H1 (cell line): Measurements from ENCODE around the gene NT5M. TPM values are rescaled to one million over a fixed set of nuclear protein-coding genes. Genes with fewer than 3 reads are reported as not detected.
"Not testable (repeated sequence)": the region's sequence is repeated elsewhere in the genome, so short reads cannot be mapped to it uniquely, and the experiment has no call there.

Experiments
- CTCF ChIA-PET: fragments of 300-600 bp; sonication (Branson Sonifier 250); formaldehyde crosslinking; loops from one replicate; lab custom pipeline; 2021; ENCODE audit not compliant: partially characterized antibody; lab: Charles Lee
- POLR2A ChIA-PET: fragments of 300-600 bp; sonication (Branson Sonifier 250); formaldehyde crosslinking; loops from one replicate; lab custom pipeline; 2021; ENCODE audit warnings: inconsistent platforms; ENCODE audit not compliant: partially characterized antibody; lab: Charles Lee
- DNase-seq, 2 experiments: peaks; one replicate each; pipeline versions ENCODE4 v3.0.0 to v3.0.0-alpha.2; 2010 to 2022; ENCODE audit warnings: low spot score in 2 of 2, low read depth in 1 of 2, mixed read lengths in 1 of 2
- FAIRE-seq: peaks from 2 replicates; lab custom pipeline; 2011; peaks lifted over from hg19 to GRCh38; lab: Jason Lieb, UNC
- H2AFZ ChIP-seq: 2 replicates; pipeline ENCODE4 v1.8.1; 2012; ENCODE audit warnings: low read length, inconsistent platforms
- H2AK5ac ChIP-seq: 2 replicates; pipeline ENCODE4 v1.6.1; 2013; ENCODE audit warnings: low read depth, low read length
- H2BK120ac ChIP-seq: replicated peaks from 2 replicates; pipeline ENCODE3; 2013; ENCODE audit warnings: low read depth, low read length, inconsistent platforms
- H2BK12ac ChIP-seq: 2 replicates; pipeline ENCODE4 v1.6.1; 2013; ENCODE audit warnings: low read depth, low read length
- H2BK15ac ChIP-seq: 2 replicates; pipeline ENCODE4 v1.6.1; 2013; ENCODE audit warnings: low read length
- H2BK20ac ChIP-seq: 2 replicates; pipeline ENCODE4 v1.6.1; 2013; ENCODE audit warnings: low read length
- H2BK5ac ChIP-seq: 2 replicates; pipeline ENCODE4 v1.6.1; 2013; ENCODE audit warnings: low read depth, low read length
- H3K14ac ChIP-seq: 2 replicates; pipeline ENCODE4 v1.6.1; 2013; ENCODE audit warnings: inconsistent platforms; ENCODE audit not compliant: insufficient read length
- H3K18ac ChIP-seq: 2 replicates; pipeline ENCODE4 v1.6.1; 2013; ENCODE audit warnings: low read length; ENCODE audit errors: extremely low read depth
- H3K23ac ChIP-seq: 2 replicates; pipeline ENCODE4 v1.6.1; 2013; ENCODE audit warnings: inconsistent platforms; ENCODE audit not compliant: insufficient read length
- H3K23me2 ChIP-seq: 2 replicates; pipeline ENCODE4 v1.6.1; 2013; ENCODE audit warnings: low read depth, low read length
- H3K27ac ChIP-seq: 2 replicates; pipeline ENCODE4 v1.6.1; 2011; ENCODE audit warnings: low read depth, low read length, inconsistent platforms
- H3K27me3 ChIP-seq, 4 experiments: replicated peaks in 1 of 4; 1 replicate in 1 of 4; 2 replicates in 3 of 4; pipeline versions ENCODE4 v1.6.1 to v1.8.1; 2011 to 2013; ENCODE audit warnings: low read length in 3 of 4, mild to moderate bottlenecking in 3 of 4, inconsistent platforms in 2 of 4, mixed read lengths in 2 of 4, moderate library complexity in 1 of 4; ENCODE audit not compliant: control insufficient read depth in 3 of 4, insufficient read depth in 3 of 4; ENCODE audit errors: extremely low read depth in 1 of 4
- H3K36me3 ChIP-seq, 4 experiments: 2 replicates each; pipeline versions ENCODE4 v1.6.1 to v1.8.1; 2011 to 2013; ENCODE audit warnings: mild to moderate bottlenecking in 4 of 4, low read length in 3 of 4, moderate library complexity in 2 of 4, control low read depth in 1 of 4, inconsistent platforms in 1 of 4; ENCODE audit not compliant: insufficient read depth in 4 of 4, control insufficient read depth in 2 of 4
- H3K4ac ChIP-seq: replicated peaks from 2 replicates; pipeline ENCODE3; 2013; ENCODE audit warnings: low read length, low read depth, mixed read lengths, inconsistent platforms; ENCODE audit not compliant: insufficient read length
- H3K4me1 ChIP-seq, 4 experiments: replicated peaks in 1 of 4; 1 replicate in 1 of 4; 2 replicates in 3 of 4; pipeline versions ENCODE4 v1.6.1 to v1.8.1; 2011 to 2013; ENCODE audit warnings: low read length in 3 of 4, inconsistent platforms in 2 of 4, mixed read lengths in 1 of 4; ENCODE audit not compliant: insufficient read depth in 4 of 4, control insufficient read depth in 3 of 4
- H3K4me2 ChIP-seq, 2 experiments: 2 replicates each; pipeline versions ENCODE4 v1.6.1 to v1.8.1; 2011 to 2013; ENCODE audit warnings: low read depth in 2 of 2, low read length in 2 of 2, control low read depth in 1 of 2, inconsistent platforms in 1 of 2, mild to moderate bottlenecking in 1 of 2; ENCODE audit not compliant: insufficient read depth in 1 of 2
- H3K4me3 ChIP-seq, 4 experiments: fragments of 200-600, 300-600 bp in 1 of 4; sonication (generic), shearing (Covaris generic), sonication (Bioruptor Twin) in 1 of 4; 2 replicates each; pipeline versions ENCODE4 v1.5.1 to v1.8.1; 2011 to 2016; ENCODE audit warnings: low read length in 4 of 4, low read depth in 3 of 4, control low read depth in 2 of 4, inconsistent platforms in 2 of 4, mild to moderate bottlenecking in 2 of 4, mixed read lengths in 1 of 4, moderate library complexity in 1 of 4; ENCODE audit not compliant: insufficient read depth in 2 of 4; ENCODE audit errors: extremely low read depth in 1 of 4
- H3K56ac ChIP-seq: replicated peaks from 2 replicates; pipeline ENCODE3; 2013; ENCODE audit warnings: low read depth, mild to moderate bottlenecking, mixed read lengths, low read length, inconsistent platforms; ENCODE audit not compliant: insufficient read length
- H3K79me1 ChIP-seq: 2 replicates; pipeline ENCODE4 v1.6.1; 2013; ENCODE audit warnings: low read depth, low read length, control low read depth
- H3K79me2 ChIP-seq, 2 experiments: 2 replicates each; pipeline versions ENCODE4 v1.6.1 to v1.8.1; 2012 to 2013; ENCODE audit warnings: low read length in 2 of 2, mild to moderate bottlenecking in 2 of 2, inconsistent platforms in 1 of 2; ENCODE audit not compliant: insufficient read depth in 2 of 2, control insufficient read depth in 1 of 2
- H3K9ac ChIP-seq, 4 experiments: replicated peaks in 1 of 4; 1 replicate in 1 of 4; 2 replicates in 3 of 4; pipeline versions ENCODE4 v1.6.1 to v1.8.1; 2011 to 2013; ENCODE audit warnings: low read depth in 3 of 4, low read length in 3 of 4, control low read depth in 2 of 4, mild to moderate bottlenecking in 2 of 4, moderate library complexity in 2 of 4, inconsistent platforms in 1 of 4; ENCODE audit errors: extremely low read depth in 1 of 4
- H3K9me3 ChIP-seq, 2 experiments: 2 replicates each; pipeline versions ENCODE4 v1.6.1 to v1.8.1; 2012 to 2013; ENCODE audit warnings: mild to moderate bottlenecking in 2 of 2, moderate library complexity in 2 of 2, control low read depth in 1 of 2, inconsistent platforms in 1 of 2, low read depth in 1 of 2, low read length in 1 of 2, mixed read lengths in 1 of 2; ENCODE audit not compliant: insufficient read depth in 2 of 2
- H4K20me1 ChIP-seq, 2 experiments: replicated peaks in 1 of 2; 2 replicates each; pipeline versions ENCODE3 to v1.8.1; 2011 to 2013; ENCODE audit warnings: inconsistent platforms in 2 of 2, low read length in 2 of 2, mild to moderate bottlenecking in 1 of 2; ENCODE audit not compliant: insufficient read depth in 2 of 2, control insufficient read depth in 1 of 2
- H4K5ac ChIP-seq: 2 replicates; pipeline ENCODE4 v1.6.1; 2013; ENCODE audit warnings: low read length, low read depth, mixed read lengths, inconsistent platforms; ENCODE audit not compliant: insufficient read length
- H4K8ac ChIP-seq: 2 replicates; pipeline ENCODE4 v1.8.0; 2013; ENCODE audit warnings: mild to moderate bottlenecking, moderate library complexity, low read length, inconsistent platforms; ENCODE audit not compliant: insufficient read depth; ENCODE audit errors: extremely low read depth
- H4K91ac ChIP-seq: replicated peaks from 2 replicates; pipeline ENCODE3; 2013; ENCODE audit warnings: low read length, mixed read lengths, inconsistent platforms; ENCODE audit not compliant: insufficient read length
- MAFK ChIP-seq: IDR thresholded peaks from 2 replicates; pipeline ENCODE4 v1.6.1; 2012; ENCODE audit warnings: low read depth, mild to moderate bottlenecking, improper control_type of control experiment, low read length
- WGBS, 2 experiments: shearing (Covaris generic) in 1 of 2; methylation state at CpG; one replicate each; pipeline versions ENCODE4 v1.1.6 to v1.1.7; 2013 to 2015; ENCODE audit warnings: low lambda C conversion rate in 2 of 2, mixed read lengths in 2 of 2, inconsistent platforms in 1 of 2, low coverage in 1 of 2, missing lambda C conversion rate in 1 of 2; ENCODE audit not compliant: insufficient replicate concordance in 2 of 2, insufficient coverage in 1 of 2, insufficient read length in 1 of 2; ENCODE audit errors: extremely low coverage in 1 of 2, missing lambda C conversion rate in 1 of 2; 5-methylcytosine and 5-hydroxymethylcytosine counted together
- polyA plus RNA-seq, 7 experiments: library from polyadenylated mRNA; depleted of rRNA in 3 of 7; stranded (reverse) in 5 of 7; unstranded in 2 of 7; fragments of >200 nt in 5 of 7; fragments of 200-250 nt in 2 of 7; gene quantifications; 1 replicate in 5 of 7; 2 replicates in 1 of 7; 4 replicates in 1 of 7; pipeline versions ENCODE4 v1.2.1 to v1.2.3, GENCODE V29; 2011 to 2013; ENCODE audit warnings: missing spikeins in 2 of 7, mixed read lengths in 2 of 7
- total RNA-seq: library from RNA; stranded (reverse); fragmentation: NEBNext Ultra II Directional; extraction: Animal tissue kit (Norgen Biotek cat#: 25700); gene quantifications from 2 replicates; pipeline ENCODE4 v1.2.1, GENCODE V29; 2021
- TF ChIP-seq, protein P1 (sequence below), 3 experiments: IDR thresholded peaks; 1 replicate in 2 of 3; 2 replicates in 1 of 3; pipeline versions ENCODE4 v1.5.1 to v1.6.1; 2011; ENCODE audit warnings: low read length in 3 of 3, mild to moderate bottlenecking in 3 of 3, inconsistent platforms in 2 of 3, low read depth in 1 of 3, moderate library complexity in 1 of 3; ENCODE audit not compliant: insufficient read depth in 1 of 3; ENCODE audit errors: control extremely low read depth in 1 of 3

NT5M gene
- total and polyA plus RNA-seq, 2 of the 8 experiments (the other 6 are each of a cell fraction or from before 2014, with no cell fraction given) = 7.6 to 18.2 TPM

DNA sequence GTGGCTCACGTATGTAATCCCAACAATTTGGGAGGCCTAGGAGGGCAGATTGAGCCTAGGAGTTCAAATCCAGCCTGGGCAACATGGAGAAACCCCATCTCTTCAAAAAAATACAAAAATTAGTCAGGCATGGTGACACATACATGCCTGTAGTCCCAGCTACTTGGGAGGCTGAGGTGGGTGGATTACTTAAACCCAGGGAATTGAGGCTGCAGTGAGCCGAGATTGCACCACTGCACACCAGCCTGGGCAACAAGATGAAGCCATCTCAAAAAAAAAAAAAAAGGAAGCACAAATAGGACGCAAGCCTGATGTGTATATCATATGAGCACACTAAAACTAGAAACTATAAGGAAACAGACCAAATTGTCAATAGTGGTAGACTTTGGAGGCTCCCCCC is 49.1 kb upstream of the NT5M start (continued):
- TF ChIP-seq, protein P1, sequence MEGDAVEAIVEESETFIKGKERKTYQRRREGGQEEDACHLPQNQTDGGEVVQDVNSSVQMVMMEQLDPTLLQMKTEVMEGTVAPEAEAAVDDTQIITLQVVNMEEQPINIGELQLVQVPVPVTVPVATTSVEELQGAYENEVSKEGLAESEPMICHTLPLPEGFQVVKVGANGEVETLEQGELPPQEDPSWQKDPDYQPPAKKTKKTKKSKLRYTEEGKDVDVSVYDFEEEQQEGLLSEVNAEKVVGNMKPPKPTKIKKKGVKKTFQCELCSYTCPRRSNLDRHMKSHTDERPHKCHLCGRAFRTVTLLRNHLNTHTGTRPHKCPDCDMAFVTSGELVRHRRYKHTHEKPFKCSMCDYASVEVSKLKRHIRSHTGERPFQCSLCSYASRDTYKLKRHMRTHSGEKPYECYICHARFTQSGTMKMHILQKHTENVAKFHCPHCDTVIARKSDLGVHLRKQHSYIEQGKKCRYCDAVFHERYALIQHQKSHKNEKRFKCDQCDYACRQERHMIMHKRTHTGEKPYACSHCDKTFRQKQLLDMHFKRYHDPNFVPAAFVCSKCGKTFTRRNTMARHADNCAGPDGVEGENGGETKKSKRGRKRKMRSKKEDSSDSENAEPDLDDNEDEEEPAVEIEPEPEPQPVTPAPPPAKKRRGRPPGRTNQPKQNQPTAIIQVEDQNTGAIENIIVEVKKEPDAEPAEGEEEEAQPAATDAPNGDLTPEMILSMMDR (IDR thresholded peaks at IDR 0.05; ENCODE audit: control extremely low read depth in 1 of 3, insufficient read depth in 1 of 3, low read depth in 1 of 3, low read length in 3 of 3) = no peak
- TF ChIP-seq MAFK = no peak

DNA sequence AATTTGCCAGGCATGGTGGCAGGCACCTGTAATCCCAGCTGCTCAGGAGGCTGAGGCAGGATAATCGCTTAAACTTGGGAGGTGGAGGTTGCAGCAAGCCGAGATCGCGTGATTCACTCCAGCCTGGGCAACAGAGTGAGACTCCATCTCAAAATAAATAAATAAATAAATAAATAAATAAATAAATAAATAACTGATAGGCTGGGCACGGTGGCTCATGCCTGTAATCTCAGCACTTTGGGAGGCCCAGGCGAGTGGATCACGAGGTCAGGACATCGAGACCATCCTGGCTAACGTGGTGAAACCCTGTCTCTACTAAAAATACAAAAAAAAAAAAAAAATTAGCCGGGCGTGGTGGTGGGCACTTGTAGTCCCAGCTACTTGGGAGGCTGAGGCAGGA is 47.5 kb upstream of the NT5M start:
- H3K23ac ChIP-seq, H3K4me3 ChIP-seq, H3K79me2 ChIP-seq, H2AFZ ChIP-seq, H3K56ac ChIP-seq, H4K20me1 ChIP-seq, H4K8ac ChIP-seq, H3K4me1 ChIP-seq, H3K23me2 ChIP-seq, H3K27ac ChIP-seq, H2BK120ac ChIP-seq, H2BK20ac ChIP-seq, H2BK5ac ChIP-seq, H3K4ac ChIP-seq, H3K4me2 ChIP-seq, H2BK12ac ChIP-seq, FAIRE-seq, H3K9ac ChIP-seq, H4K5ac ChIP-seq, DNase-seq, H3K18ac ChIP-seq, H2BK15ac ChIP-seq, H4K91ac ChIP-seq, H3K14ac ChIP-seq, H3K27me3 ChIP-seq, H3K9me3 ChIP-seq, H2AK5ac ChIP-seq, H3K79me1 ChIP-seq: not testable (repeated sequence)
- POLR2A ChIA-PET = interaction anchor here (1.0 kb wide), 1 partner anchor 46 kb away, joined by 3 read pairs; no protein-coding TSS in a partner anchor
- H3K36me3 ChIP-seq = peaks cover 29 to 61% (median 46%) of the 10 kb centered on the region in 4 experiments
- WGBS, 2 experiments = 93% methylated on average over 11 of the region's 11 CpGs; no CpG with 5 or more reads in 1 of the 2 experiments
- CTCF ChIA-PET = interaction anchor here (1.1 kb wide), 1 partner anchor 57 kb away, joined by 3 read pairs; no protein-coding TSS in a partner anchor
